22Rv1 (cell line): ENCODE results near the gene MLN.

ENCODE experiments used
- ZFX ChIP-seq: fragments of 450-650 bp; IDR thresholded peaks from 2 replicates; pipeline ENCODE4 v1.6.1; 2017; ENCODE audit warnings: antibody characterized with exemption, borderline replicate concordance
- TF ChIP-seq, protein P1 (sequence below): fragments of 450-650 bp; IDR thresholded peaks from 2 replicates; pipeline ENCODE4 v1.5.1; 2017; ENCODE audit warnings: mild to moderate bottlenecking

- TF ChIP-seq, protein P1, sequence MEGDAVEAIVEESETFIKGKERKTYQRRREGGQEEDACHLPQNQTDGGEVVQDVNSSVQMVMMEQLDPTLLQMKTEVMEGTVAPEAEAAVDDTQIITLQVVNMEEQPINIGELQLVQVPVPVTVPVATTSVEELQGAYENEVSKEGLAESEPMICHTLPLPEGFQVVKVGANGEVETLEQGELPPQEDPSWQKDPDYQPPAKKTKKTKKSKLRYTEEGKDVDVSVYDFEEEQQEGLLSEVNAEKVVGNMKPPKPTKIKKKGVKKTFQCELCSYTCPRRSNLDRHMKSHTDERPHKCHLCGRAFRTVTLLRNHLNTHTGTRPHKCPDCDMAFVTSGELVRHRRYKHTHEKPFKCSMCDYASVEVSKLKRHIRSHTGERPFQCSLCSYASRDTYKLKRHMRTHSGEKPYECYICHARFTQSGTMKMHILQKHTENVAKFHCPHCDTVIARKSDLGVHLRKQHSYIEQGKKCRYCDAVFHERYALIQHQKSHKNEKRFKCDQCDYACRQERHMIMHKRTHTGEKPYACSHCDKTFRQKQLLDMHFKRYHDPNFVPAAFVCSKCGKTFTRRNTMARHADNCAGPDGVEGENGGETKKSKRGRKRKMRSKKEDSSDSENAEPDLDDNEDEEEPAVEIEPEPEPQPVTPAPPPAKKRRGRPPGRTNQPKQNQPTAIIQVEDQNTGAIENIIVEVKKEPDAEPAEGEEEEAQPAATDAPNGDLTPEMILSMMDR, result no peak
- TF ChIP-seq ZFX, result no peak
Measured at GRCh38 chr6:33840048-33840926, 36.5 kb upstream of the MLN start.
